HG03571 (cell line): ENCODE data around the gene FBXO15.
A peak's percentile ranks its signal among the peaks of the same experiment; 100 is the strongest.

Source experiments
- ATAC-seq: cut with Tn5 transposase; IDR thresholded peaks from one replicate; pipeline ENCODE4 v1.9.1; 2021; ENCODE audit not compliant: unreplicated experiment

FBXO15 gene

DNA sequence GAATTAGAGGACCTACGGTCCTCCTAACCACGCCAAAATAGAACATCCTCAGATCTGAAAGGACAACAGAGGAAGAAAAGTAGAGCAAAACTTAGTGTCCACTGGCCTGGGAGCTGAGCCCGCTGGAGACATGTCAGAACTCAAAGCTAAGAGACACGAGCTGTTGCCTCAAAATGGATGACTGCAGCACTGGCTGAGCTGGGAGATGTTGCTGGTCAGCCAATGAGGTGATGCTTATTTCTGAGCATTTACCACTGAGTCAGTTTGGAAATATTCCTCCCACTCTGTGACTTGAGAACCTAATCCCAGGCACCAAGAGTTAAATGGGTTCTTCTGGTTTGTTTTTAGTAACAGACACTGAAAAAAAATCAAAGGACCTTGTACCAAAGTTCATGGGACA lies 32.6 kb downstream of the FBXO15 start:
- ATAC-seq, result no peak

DNA sequence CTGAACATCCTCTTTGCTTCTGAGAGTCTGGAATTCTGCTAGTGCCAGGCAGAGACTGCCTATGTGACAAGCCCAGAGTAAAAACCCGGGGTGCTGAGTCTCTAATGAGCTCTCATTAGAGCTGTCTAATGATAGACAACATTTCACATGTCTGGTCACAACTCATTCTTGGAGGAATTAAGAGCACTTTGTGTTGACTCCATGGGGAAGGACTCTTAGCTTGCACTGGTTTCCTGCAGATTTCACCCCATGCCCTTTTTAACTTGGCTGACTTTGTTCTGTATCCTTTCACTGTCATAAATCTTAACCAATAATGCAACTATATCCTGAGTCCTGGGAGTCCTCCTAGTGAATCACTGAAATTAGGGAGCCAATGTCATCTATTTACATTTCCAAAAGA lies 33.5 kb downstream of the FBXO15 start:
- ATAC-seq, result no peak

DNA sequence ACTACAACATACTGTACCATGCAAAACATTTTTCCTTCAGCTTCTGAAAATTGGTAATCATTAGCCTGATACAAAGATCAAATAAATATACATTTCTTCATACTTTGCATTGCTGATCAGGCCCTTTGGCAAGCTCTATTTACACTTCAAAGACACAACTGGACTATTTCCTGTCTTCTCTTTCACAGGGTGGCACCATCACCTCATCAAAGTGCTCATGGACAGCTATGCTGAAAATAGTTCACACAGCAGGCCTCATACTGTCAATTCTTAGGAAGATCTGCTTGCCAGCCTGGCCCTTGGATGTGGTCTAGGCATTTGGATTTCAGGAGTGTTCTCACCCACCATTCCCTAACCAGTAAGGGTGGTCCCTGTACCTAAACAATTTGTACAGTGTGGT lies 33.9 kb downstream of the FBXO15 start:
- ATAC-seq, result no peak

DNA sequence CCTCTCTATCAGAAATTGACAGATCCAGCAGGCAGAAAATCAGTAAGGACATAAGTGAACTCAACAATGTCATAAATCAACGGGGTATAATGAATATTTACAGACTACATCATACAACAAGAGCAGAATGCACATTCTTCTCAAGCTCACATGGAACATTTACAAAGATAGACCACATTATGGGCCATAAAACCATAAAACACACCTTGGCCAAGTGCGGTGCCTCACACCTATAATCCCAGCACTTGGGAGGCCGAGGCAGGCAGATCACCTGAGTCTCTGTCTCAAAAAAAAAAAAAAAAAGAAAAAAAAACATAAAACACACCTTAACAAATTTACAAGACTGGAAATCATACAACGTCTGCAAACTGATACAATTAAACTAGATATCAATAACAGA lies 36.7 kb downstream of the FBXO15 start:
- ATAC-seq, result no peak

DNA sequence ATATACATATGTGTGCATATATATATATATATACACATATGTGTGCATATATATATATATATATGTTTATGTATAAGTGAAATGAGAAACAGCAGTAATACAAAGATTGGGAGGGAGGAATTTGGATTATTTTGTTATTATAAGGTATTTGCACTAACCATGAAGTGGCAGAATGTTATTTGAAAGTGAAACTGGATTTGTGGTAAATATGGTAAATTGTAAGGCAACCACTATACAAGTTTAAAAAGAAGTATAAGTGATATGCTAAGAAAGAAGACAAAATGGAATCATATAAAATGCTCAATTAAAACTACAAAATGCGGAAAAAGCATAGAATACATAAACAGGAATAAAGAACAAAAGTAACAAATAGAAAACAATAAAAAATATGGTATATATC lies 37.5 kb downstream of the FBXO15 start:
- no peak for ATAC-seq

DNA sequence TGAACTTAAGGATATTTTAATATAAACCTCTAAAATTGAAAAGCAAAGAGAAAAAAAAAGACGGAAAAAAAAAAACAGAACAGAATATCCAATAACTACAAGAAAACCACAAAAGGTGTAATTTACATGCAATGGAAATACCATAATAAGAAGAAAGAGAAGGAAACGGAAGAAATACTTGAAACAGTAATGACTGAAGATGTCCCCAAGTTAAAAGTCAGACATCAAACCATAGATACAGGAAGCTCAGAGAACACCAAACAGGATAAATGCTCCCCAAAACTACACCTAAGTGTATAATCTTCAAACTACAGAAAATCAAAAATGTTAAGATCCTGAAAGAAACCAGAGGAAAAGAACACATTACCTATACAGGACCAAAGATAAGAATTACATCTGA lies 39.2 kb downstream of the FBXO15 start:
- no peak for ATAC-seq

DNA sequence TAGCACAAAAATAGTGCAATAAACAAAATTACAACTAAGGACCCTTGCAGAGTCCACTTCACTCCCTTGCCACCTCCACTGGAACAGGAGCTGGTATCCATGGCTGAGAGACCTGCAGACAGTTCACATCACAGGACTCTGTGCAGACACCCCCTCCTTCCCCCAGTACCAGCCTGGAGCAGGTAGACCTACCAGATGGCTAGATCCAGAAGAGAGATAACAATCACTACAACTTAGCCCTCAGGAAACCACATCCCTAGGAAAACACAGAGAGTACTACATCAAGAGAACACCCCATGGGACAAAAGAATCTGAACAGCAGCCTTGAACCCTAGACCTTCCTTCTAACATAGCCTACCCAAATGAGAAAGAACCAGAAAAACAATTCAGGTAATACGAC lies 49.8 kb downstream of the FBXO15 start:
- no peak for ATAC-seq

DNA sequence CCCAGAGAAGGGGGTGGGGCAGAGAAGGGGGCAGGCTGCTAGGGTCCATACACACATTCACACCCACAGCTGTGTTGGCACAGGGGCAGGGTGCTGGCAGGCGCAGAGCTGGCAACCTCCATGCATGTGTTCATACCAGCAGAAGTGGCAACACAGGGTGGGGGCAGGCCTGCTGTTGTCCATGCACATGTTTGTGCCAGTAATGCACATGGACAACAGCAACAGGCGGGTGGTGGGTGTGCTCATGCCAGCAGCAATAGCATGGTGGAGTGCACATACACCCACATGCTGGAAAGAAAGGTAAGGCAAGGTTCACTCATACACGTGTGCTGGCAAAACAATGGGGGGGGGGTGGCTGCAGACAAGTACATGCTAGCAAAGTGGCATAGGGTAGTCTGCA lies 54.7 kb downstream of the FBXO15 start:
- no peak for ATAC-seq

DNA sequence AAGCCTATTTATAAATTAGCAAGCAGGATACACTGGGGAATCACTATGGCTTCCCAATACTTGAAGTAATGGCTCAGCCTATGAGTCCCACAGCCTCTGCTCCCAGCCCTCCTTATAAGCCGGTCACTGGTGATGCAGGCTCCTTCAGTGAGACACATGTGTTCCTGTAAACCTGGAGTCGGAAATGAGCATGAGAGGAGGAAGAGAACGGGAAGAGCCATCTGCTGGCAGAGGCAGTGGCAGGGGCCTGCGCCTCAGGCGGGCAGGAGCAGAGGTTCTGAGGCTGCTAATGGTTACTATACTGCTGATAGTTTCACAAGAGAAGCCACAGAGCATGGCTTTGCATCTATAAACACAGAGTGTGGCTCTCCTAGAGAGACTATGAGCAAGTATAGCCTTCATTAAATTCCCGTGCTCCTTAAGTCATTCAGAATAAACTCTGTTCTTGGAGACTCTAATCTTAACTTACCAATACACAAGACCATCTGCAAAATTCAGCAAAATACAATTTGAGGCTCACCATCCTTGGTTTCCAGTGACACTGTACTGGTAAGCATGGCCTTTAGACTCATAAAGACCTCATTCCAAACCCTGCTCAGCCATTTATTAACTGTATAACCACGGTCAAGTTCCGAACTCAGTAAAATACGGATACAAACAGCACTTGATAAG lies 63.3 kb downstream of the FBXO15 start:
- no peak for ATAC-seq

DNA sequence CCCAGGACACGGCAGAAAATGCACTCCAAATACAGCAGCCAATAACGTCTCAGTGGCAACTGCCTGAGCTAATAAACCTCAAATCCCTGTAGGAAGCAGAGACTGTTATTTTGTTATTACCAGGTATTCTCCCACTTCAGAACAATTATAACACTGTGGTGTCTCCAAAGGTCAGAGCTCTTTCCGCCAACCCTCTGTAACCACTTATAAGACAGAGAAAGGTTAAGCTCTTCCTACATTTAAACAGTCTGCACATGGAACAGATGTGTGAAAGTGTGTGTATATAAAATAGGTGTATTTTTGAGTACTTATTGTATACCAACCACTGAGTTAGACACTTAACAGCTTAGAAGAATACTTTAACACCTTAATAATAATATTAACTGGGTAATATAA lies 64.1 kb downstream of the FBXO15 start:
- ATAC-seq, result no peak

DNA sequence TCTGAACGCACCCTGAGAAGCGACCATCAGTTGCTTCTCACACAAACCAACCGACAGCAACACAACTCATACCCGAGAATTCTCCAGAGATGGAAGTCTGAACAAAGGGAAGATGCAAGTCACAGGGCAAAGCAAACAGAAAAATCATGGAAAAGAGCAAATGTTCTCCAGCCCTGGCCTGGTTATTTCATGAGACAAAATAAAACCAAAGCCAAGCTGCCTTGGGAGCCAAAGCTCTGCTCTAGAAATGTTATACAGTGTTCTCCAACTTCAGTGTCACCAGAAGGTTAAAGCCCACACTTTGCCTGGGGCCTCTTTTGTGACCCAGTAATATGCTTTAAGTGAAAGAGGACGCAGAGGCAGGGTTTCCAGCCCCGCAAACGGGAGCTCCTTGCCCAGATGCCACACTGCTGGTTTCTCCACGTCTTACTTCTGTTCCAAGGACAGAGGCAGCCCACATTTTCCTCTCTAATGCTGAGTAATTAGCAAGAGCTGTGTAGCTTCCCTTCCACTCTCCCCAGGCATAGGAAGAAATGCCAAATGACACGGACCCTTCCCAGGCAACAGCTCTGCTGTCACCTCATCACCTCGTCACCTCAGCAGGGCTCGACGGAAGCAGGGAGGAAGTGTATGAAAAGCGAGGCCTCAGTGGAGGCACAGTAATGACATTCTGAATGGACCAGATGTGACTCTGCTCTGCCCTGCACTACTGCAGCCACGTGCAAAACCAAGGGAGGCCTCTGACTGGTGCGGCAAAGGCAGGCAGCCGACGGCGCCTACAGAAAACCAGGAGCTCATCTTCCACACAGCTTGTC lies 64.7 kb downstream of the FBXO15 start:
- no peak for ATAC-seq

DNA sequence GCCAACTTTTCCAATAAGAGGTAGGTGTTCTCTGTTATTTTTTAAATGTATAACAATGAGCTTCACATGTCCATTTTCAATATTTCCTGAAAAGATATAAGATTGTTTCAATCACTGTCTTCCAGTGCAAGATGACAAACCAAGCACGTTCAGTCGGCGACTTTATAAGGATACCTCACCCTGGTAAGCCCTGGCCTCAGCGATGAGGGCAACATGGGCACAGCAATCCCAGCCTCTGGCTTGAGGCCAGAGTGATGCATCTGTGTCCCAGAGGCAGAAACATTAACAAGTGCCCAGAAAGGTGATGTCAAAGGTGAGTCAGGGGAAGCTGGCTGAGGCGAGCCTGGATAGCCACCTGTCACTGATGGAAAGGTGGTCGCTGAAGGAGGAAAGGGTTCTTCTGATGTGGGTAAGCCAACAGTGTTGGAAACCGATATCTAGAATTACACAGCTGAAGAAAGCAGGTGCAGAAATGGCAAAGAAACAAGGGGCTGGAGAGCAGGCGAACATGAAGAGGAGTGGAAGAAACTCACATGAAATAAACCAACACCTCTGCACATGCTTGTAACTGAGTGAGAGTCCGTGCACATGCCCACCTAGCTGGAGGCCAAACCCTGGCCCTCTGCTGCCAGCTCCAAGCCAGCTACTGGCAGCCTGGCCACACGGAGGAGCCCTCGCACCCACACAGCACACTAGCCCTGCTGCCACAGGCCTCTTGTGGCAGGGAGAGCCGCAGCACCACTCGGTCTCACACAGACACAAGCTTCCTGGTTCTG lies 65.5 kb downstream of the FBXO15 start:
- ATAC-seq, result peak; percentile 89

DNA sequence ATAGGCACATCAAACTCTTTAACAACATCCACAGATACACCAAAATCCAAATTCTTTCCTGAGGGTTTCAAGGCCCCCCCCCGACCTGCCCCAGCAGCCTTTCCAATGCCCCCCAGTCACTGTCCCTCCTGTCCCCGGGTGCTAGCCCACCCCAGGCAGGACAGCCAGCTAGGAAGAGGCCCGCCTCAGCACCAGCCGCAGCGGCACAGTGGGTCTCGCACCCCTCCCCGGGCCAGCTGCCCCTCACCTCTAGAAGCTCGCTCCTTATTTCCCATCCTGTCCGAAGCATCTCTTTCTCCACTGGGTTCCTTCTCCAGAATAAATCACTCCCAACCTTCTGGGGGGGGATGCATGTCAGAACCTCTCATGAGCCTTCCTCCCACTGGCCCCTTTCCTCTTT lies 69.4 kb downstream of the FBXO15 start:
- ATAC-seq, result no peak

DNA sequence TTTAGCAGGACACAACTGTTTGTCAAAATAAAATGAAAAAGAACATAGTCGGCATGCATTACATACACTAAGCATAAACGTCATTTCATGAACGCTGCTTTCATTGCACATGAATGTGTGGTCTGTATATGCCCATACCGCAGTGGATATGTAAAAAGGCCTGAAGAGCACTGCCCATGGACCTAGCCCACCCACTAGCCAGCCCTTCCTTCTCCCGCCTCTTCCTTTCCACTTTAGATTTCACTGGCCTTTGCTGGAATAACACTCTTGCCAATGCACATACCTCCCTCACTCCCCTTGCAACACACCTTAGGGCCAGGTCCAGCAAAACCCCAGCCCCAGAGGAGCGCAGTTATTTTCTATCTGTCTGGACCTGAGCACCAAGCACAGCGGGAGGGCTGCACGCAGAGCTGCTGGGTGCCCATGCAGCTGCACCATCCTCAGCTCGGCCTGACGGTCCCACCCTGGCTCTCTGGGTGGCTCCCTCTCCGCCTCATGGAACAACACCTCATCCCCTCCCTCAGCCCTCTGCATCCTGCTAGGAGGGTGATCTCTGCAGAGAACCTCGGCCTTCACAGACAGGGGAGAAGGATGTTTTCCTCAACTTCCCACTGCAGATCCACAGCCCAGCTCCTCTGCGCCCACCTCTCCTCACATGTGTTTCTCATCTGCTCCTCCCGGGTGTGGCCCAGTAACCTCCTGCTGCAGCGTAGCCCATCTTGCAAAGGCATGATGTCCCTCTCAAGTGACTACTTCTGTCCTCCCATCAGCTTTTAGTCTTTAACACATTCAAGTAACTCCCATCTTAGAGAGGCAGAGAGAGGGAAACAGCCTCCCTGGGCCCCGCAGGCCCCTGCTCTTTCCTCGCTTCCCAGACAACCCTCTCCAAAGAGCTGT lies 72.7 kb downstream of the FBXO15 start:
- no peak for ATAC-seq

DNA sequence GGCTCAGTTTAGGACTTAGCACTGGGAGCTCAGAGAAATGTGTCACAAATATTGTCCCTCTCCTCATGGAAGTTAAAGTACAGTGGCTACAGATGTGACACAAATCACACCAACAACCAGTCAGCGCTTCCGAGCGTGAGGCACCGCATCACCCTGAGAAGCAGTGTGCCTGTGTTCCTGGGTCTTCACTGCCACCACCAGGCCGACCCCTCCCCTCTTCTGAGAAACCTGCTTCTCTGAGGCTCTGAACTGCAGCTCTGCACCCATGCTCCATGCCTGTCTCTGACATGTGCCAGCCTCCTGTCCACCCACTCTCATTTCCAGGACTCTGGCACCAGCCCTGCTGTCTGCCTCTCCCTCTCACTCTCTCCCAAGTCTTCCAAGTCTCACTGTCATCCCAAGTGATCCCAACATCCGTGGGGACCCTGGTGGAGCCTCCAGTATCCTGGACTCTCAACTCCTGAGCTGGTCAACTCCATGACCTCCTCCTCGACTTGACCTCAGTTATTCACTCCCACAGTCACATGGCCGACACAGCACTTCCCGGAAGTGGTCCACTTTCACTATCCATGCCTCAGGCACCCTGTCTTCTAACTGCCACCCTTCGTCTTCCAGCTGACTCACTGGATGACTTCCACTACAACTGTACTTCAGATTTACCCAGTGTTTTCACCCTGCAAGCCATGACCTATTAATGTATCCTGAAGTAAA lies 73.5 kb downstream of the FBXO15 start:
- no peak for ATAC-seq

DNA sequence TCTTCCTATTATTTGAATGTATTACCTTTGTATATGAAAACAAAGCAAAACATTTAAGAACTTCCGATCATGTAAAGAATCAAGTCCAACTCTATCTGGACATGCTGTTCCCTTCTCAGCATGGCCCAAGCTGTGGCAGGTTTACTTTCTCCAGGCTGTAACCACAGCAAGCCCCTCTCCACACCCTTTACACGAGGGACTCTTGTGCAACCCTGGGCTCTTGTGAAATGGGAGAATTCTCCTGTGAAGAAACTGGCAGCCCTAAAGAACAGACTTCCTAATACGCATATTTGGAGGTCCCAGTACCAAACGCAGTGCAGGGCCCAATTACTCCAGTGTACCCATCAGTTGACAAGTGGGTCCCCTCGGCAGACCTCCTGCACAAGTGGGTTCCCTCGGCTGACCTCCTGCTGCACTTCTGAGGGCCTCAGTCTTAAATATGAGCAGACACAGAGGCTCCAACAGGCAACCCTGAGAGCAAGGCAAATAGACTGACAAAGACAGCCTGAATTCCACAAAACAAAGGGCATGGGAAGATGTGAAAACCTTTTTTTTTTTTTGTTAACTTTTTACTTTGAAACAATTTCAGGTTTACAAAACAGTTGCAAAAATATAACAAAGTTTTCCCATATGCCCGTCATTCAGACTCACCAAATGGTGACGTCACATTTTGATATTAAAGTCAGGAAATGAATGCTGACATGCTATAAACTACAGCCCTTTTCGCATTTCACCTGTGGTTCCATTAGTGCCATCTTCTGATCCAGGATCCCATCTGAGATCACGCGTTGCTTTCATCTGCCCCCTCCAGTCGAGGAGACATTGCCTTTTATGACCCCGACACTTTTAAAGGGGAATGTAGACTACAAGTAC lies 78.2 kb downstream of the FBXO15 start:
- no peak for ATAC-seq

DNA sequence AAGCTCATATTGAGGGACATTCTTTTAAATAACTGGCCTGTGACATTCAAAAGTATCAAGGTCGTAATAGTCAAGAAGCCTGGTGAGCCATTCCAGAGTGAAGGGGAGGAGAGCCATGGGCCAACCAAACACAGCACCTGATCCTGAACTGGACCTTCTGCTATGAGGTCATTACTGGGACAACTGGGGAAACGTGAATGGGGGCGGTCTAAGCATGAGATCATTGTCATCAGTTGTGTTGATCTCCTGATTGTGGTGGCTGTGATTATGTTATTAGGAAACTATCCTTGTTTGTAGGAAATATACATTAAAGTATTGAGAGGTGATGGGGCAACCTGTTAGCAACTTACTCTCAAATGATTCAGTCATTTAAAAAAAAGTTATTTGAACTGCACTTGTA lies 79.3 kb downstream of the FBXO15 start:
- no peak for ATAC-seq

DNA sequence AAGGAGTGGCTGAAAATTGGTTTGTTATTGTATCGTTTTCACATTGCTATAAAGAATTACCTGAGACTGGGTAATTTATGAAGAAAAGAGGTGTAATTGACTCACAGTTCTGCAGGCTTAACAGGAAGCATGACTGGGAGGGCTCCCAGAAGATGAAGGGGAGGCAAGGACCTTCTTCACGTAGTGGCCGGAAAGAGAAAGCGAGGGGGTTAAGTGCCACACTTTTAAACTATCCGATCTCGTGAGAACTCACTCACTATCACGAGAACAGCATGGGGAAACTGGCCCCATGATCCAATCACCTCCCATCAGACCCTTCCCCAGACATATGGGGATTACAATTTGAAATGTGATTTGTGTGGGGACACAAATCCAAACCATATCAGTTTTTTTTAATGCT lies 81.6 kb downstream of the FBXO15 start:
- no peak for ATAC-seq

DNA sequence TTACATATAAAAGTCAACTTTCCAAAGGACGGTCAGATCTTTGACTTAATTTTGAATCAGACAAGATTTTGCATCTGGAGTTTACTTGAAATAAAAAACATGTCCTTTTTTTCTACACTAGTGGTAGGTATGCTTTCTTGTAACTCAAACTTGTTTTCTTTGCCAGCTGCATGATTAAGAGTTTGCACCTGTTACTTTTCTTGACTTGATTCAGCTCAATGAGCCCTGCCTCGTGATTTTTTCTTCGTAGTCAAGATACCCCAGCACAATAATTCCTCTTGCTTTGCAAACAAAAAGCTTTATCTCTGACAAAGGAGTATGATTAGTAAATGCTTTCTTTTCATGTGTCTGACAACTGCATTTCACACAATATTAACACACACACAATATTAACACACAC lies 82.3 kb downstream of the FBXO15 start:
- no peak for ATAC-seq
